GM12892 (cell line): ENCODE data around the gene UBTD1.
"Not testable (repeated sequence)": the region's sequence is repeated elsewhere in the genome, so short reads cannot be mapped to it uniquely, and the experiment has no call there.

Experiments used
- DNase-seq: peaks from one replicate; pipeline ENCODE4 v3.0.0; 2011; ENCODE audit not compliant: insufficient read length
- FAIRE-seq: peaks from 2 replicates; lab custom pipeline; 2011; peaks lifted over from hg19 to GRCh38; lab: Jason Lieb, UNC
- POLR2A ChIP-seq: IDR thresholded peaks from 2 replicates; pipeline ENCODE4 v1.6.1; 2011; ENCODE audit warnings: low read depth, low read length, control low read depth
- POLR2AphosphoS5 ChIP-seq: IDR thresholded peaks from 2 replicates; pipeline ENCODE4 v1.6.1; 2011; ENCODE audit warnings: low read depth, low read length, control low read depth
- TAF1 ChIP-seq: IDR thresholded peaks from 2 replicates; pipeline ENCODE4 v1.6.1; 2011; ENCODE audit warnings: low read depth, mild to moderate bottlenecking, control low read depth, low read length, borderline replicate concordance

The UBTD1 gene

DNA sequence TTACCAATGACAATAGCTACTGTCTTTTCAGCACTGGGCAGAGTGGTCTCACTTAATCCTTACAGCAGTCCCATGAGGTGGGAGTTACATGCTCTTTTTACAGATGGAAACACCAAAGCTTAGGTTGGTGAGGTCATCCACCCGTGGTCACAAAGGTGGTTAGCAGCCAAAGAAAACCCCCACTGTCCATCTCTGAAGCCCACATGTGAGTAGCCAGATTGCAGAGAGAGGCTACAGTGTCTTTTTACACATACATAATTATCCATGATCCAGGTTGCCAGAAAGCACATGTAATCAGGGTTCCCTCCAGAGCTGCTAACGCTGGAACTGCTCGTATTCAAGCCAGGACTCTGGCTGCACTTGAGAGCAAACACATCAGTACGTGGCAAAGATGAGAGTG is 49.2 kb downstream of the UBTD1 start:
- DNase-seq = no peak
- TF ChIP-seq POLR2A (no peak), TAF1 (no peak), POLR2AphosphoS5 (no peak)
- FAIRE-seq = peak; percentile 46

- TF ChIP-seq TAF1 (no peak), POLR2AphosphoS5 (no peak), POLR2A (no peak)
- DNase-seq (no peak), FAIRE-seq (no peak)
Measured at GRCh38 chr10:97548828-97549455, 50.2 kb downstream of the UBTD1 start.

GRCh38 chr10:97549587-97550322 is 51.0 kb downstream of the UBTD1 start:
- DNase-seq (no peak), FAIRE-seq (peak; percentile 77)
- TF ChIP-seq POLR2A = no peak
- no peak for TF ChIP-seq POLR2AphosphoS5
- TF ChIP-seq TAF1 = no peak

- FAIRE-seq (peak; percentile 27), DNase-seq (no peak)
- no peak for TF ChIP-seq POLR2A
- no peak for TF ChIP-seq TAF1
- TF ChIP-seq POLR2AphosphoS5 = no peak
Measured at GRCh38 chr10:97550336-97551149, 51.8 kb downstream of the UBTD1 start.

DNA sequence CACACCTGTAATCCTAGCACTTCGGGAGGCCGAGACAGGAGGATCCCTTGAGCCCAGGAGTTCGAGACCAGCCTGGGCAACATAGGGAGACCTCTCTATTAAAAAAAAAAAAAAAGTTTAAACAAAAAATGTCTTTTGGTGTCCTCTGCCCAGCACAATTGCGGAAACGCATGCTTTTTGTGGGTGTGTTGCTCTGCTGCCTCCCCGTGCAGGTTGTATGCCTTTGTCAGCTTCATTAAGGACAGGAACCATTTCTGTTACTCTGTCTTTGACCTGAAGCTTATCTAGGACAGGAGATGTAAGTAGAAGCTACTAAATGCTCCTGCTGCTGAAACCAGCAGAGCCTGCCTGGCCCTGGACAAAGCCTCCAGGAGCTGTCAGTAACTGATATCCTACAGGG is 52.5 kb downstream of the UBTD1 start:
- TF ChIP-seq TAF1 (no peak), POLR2AphosphoS5 (no peak), POLR2A (no peak)
- DNase-seq (no peak), FAIRE-seq (no peak)

DNA sequence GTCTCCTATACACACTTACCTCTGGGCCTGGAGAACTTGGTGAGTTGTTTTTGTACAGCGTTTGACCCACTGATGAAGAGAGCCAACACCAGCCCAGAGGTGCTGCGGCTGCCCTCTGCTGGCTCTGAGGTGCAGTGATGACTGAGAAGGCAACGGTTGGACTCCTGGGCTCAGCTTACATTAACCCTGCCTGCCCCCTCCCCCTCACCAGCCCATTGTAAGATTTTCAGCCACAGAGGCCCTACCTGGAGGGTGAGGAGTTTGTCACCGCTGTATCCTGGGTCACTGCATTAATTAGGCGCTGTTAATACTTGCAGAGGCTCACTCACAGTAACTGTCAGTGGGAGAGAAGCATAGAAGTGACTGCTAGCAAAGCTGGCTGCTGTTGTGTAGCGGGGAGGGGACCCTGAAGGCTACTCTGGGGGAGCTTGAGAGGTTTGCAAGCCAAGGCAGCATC is 54.9 kb downstream of the UBTD1 start:
- no peak for DNase-seq
- peak; percentile 89 for FAIRE-seq
- TF ChIP-seq POLR2A = no peak
- no peak for TF ChIP-seq POLR2AphosphoS5

- not testable (repeated sequence) for DNase-seq, FAIRE-seq
Measured at GRCh38 chr10:97554336-97554735, 55.6 kb downstream of the UBTD1 start.

DNA sequence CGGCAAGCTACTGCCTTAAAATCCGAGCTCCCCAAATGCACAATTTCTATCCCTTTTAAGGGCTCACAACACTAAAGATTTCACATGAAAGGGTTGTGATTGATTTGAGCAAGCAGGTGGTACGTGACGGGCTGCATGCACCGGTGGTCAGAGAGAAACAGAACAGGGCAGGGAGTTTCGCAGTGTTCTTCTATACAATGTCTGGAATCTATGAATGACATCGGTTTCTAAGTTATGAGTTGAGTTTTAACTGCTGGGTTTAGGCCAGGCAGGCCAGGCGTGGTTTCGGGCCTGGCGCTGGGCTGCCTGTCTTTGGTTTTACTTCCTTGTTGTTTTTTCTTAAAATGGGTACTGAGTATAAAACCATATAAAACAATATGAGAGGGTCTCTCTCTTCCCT is 56.8 kb downstream of the UBTD1 start:
- DNase-seq = not testable (repeated sequence)
- FAIRE-seq = peak; percentile 42

DNA sequence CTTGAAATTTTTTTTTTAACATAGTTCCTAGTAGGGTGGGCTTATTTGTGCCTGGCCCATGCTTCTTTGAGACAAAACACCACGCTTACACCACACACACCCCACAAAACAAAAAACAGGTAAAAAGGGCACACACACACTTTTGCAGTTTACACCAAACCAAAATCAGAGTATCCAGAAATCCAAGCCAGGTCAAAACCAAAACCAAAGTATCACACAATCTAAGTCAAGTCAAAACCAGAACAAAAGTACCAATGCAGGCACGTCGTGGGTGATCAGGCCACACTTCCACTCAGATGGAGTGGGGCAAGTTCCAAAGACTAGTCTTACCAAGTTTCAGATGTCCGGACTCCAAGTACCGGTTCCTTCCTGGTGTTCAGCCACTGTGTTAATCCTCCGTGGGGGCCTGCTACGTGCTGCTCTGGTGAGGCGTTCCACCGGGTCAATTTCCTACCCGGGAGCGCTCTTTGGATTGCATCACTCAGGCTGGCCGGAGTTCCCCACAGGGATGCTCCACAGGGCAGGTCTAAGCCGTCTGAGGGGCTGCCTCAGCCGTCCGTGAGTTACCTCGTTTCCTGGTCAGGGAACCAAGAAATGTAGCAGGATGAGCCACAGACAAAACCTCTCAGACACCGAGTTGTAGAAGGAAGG is 62.1 kb downstream of the UBTD1 start:
- FAIRE-seq, DNase-seq: not testable (repeated sequence)

GRCh38 chr10:97561386-97562077 is 62.8 kb downstream of the UBTD1 start:
- DNase-seq, FAIRE-seq: not testable (repeated sequence)

DNA sequence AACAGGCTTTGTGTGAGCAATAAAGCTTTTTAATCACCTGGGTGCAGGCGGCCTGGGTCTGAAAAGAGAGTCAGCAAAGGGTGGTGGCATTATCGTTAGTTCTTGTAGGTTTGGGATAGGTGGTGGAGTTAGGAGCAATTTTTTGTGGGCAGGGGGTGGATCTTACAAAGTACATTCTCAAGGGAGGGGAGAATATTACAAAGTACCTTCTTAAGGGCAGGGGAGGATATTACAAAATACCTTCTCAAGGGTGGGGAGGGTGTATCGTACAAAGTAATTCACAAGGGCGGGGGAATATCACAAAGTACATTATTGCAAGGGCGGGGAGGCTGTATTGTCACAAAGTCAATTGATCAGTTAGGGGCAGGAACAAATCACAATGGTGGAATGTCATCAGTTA is 63.6 kb downstream of the UBTD1 start:
- not testable (repeated sequence) for DNase-seq, FAIRE-seq

DNA sequence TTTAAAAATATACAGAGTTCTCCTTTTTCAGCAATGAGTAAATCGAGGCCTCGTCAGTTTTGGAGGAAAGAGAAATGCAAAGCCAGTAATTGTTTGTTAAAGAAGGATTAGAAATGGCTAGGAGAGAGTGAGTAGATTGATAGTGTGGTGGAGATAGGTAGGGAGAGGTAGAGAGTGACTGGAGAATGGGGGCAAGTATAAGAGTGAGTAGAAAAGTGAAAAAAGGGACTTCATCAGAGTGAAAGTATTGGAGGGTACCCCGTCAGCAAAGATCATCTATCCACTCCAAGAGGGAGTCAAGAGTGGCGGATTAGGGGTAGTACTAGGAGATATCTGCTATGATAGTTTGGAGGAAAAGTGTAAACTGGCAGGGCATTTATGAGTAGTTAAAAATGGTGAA is 64.6 kb downstream of the UBTD1 start:
- no peak for DNase-seq
- FAIRE-seq = no peak
- TF ChIP-seq POLR2AphosphoS5 = no peak
- no peak for TF ChIP-seq POLR2A
- TF ChIP-seq TAF1 = no peak
